IPS-18c (cell line): ENCODE data around the gene SFMBT2.
"Not testable (repeated sequence)": the region's sequence is repeated elsewhere in the genome, so short reads cannot be mapped to it uniquely, and the experiment has no call there.

Experiments
- H3K4me3 ChIP-seq: 2 replicates; pipeline ENCODE4 v1.7.0; 2013; ENCODE audit warnings: low read depth, mild to moderate bottlenecking, low read length, moderate library complexity; ENCODE audit not compliant: insufficient read depth
- H3K9me3 ChIP-seq: one replicate; pipeline ENCODE4 v1.6.1; 2013; ENCODE audit warnings: mild to moderate bottlenecking, low read length, moderate library complexity; ENCODE audit not compliant: control insufficient read depth, insufficient read depth

The SFMBT2 gene

GRCh38 chr10:7301006-7301778 is 109.6 kb downstream of the SFMBT2 start:
- no peak overlapping the region for H3K4me3 ChIP-seq

GRCh38 chr10:7300384-7300971 is 110.4 kb downstream of the SFMBT2 start:
- H3K4me3 ChIP-seq, result no peak overlapping the region
- H3K9me3 ChIP-seq, result no peaks in the 10 kb centered on the region

More at GRCh38 chr10:7301006-7301778, 109.6 kb downstream of the SFMBT2 start:
- H3K9me3 ChIP-seq, result no peaks in the 10 kb centered on the region

GRCh38 chr10:7299601-7300325 is 111.1 kb downstream of the SFMBT2 start:
- H3K4me3 ChIP-seq, H3K9me3 ChIP-seq: not testable (repeated sequence)

DNA sequence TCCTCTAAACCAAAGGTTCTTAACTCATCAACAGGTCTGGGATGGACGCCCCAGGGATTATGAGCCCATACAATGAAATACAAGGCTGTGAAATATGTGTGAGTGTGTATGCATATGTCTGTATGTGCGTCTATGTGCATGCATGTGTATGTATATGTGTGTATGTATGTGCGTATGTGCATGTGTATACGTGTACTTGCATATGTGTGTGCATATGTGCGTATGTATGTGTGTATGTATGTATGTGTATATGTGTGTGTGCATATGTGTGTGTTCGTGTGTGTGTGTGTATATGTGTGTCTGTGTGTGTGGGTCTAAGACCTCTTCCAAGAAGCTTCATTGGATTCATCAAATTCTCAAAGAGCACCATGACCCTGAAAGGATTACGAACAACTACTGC is 112.3 kb downstream of the SFMBT2 start:
- no peak overlapping the region for H3K4me3 ChIP-seq
- H3K9me3 ChIP-seq, result no peaks in the 10 kb centered on the region

- no peaks in the 10 kb centered on the region for H3K9me3 ChIP-seq
- H3K4me3 ChIP-seq, result no peak overlapping the region
Observed at GRCh38 chr10:7297094-7297493, 113.7 kb downstream of the SFMBT2 start.

DNA sequence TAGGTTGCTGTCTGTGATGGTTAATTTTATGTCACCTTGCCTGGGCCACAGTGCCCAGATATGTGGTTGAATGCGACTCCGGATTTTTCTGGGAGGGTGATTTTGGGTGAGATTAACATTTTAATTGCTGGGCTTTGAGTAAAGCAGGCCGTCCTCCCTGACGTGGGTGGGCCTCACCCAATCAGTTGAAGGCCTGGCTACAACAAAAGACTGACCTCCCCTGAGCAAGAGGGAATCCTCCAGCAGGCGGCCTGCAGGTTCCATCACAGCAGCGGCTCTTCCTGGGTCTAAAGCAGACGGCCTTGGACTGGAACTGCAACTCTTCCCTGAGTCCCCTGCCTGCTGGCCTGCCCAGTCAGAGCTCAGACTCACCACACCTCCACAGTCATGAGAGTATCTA is 114.2 kb downstream of the SFMBT2 start:
- H3K9me3 ChIP-seq, result peaks cover 1% of the 10 kb centered on the region
- H3K4me3 ChIP-seq, result no peak overlapping the region

- no peak overlapping the region for H3K4me3 ChIP-seq
- H3K9me3 ChIP-seq, result peaks cover 2% of the 10 kb centered on the region
Observed at GRCh38 chr10:7296076-7296475, 114.8 kb downstream of the SFMBT2 start.

- no peak overlapping the region for H3K4me3 ChIP-seq
- H3K9me3 ChIP-seq, result peaks cover 2% of the 10 kb centered on the region
Observed at GRCh38 chr10:7293378-7293920, 117.4 kb downstream of the SFMBT2 start.

- H3K9me3 ChIP-seq, result peaks cover 2% of the 10 kb centered on the region
- no peak overlapping the region for H3K4me3 ChIP-seq
Observed at GRCh38 chr10:7291487-7292270, 119.2 kb downstream of the SFMBT2 start.

DNA sequence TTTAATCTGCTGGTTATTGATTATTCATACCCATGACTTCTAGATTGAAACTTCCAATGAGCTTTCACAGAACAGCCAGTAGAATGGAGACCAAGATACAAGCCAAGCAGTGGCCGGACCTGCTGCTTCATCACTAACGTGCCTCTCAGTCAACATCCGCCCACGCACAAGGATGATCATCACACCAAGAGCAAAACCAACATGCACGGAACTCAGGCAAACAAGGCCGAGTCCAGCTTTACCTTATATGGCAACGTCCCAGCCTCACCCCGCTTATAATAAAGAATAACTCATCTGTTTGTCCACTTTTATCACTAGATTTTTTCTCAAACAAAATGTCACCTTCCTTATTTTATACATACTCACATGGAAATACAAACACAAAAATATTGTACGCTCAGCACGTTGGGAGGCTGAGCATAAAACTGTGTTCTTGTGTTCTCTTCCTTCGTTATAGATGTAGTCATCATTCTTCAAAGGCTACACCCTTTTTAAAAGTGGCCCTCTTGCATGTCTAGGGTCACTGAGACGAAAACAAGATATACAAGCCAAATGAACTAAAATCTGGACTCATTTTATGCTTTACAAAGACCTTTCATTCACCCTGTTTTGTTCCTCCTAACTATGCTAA is 122.7 kb downstream of the SFMBT2 start:
- Histone ChIP-seq H3K9me3 (peaks cover 2% of the 10 kb centered on the region), H3K4me3 (no peak overlapping the region)

DNA sequence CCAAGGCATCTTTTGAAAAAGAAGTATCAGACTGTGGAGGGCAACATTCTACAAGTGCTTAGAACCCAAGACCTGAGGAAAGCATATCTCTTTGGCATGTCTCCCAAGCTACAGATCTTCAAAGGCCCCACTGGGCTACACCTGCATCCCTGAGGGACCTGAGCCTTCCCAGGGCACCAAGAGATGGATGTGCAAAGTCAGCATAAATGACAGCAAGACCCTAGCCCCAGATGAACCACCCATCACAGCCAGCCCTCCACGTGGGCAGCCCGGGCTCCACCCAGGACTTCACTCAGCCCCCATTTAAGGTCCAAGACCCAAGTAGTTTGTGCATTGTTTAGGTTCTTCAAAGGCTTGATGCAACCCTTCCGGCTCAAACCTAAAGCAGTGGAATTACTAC is 123.5 kb downstream of the SFMBT2 start:
- peaks cover 2% of the 10 kb centered on the region for H3K9me3 ChIP-seq
- no peak overlapping the region for H3K4me3 ChIP-seq

GRCh38 chr10:7285522-7286322 is 125.1 kb downstream of the SFMBT2 start:
- Histone ChIP-seq H3K4me3 (no peak overlapping the region), H3K9me3 (no peaks in the 10 kb centered on the region)

GRCh38 chr10:7283246-7283645 is 127.6 kb downstream of the SFMBT2 start:
- H3K9me3 ChIP-seq, result no peaks in the 10 kb centered on the region
- no peak overlapping the region for H3K4me3 ChIP-seq

DNA sequence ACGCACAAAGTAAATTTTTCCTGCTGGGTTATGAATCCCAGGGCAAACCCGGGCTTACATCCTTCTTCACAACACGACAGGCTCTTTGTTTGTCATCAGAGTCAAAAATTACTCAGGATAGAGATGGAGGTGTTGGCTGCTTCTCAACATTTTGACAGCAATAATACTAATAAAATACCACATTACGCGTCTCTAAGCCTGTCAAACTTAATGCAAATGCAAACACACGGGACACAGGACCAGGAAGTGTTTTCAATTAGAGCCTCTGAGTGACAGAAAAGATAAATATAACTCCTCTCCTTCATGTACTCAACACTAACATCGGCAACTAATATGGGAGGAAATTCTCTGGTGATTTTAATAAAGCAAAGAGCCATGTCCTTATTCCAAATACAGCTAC is 128.4 kb downstream of the SFMBT2 start:
- Histone ChIP-seq H3K4me3 (no peak overlapping the region), H3K9me3 (no peaks in the 10 kb centered on the region)

DNA sequence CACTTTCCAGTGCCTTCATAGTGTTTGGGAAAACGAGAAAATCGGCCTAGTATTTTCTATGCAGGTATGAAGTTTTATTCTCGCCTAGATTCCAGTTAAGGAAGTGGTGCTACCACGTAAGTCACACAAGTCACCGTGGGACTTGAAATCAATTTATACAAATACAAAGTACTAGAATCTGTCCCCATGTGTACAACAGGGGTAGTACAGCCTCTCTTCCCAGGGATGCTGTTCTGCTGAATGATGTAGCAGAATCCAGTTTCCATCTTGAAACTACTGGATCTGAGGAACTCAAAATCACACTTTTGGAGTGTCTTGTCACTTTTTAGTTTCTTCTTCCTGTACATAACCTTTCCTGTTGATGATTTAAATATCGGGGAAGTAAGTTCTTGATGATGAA is 129.4 kb downstream of the SFMBT2 start:
- H3K4me3 ChIP-seq, result no peak overlapping the region
- H3K9me3 ChIP-seq, result no peaks in the 10 kb centered on the region

GRCh38 chr10:7279303-7279702 is 131.5 kb downstream of the SFMBT2 start:
- no peaks in the 10 kb centered on the region for H3K9me3 ChIP-seq
- H3K4me3 ChIP-seq, result no peak overlapping the region
